Measurements from ENCODE around the gene ZC3H10.

GRCh38 chr12:56129942-56130495 is 12.0 kb downstream of the ZC3H10 start:
- TF ChIP-seq CTCF (IDR thresholded peaks at IDR 0.05 in 4 of 5, conservative IDR thresholded peaks at IDR 0.05 in 1 of 5) (no peak), POLR2A (IDR thresholded peaks at IDR 0.05) (peak; percentile 40 to 75)
